ENCODE measurements around the gene LMBR1. TPM values are rescaled to one million over a fixed set of nuclear protein-coding genes. Genes with fewer than 3 reads are reported as not detected.

Gene LMBR1
- total and polyA plus RNA-seq, 2 of the 13 experiments (the other 11 are each of a cell fraction or from before 2014, with no cell fraction given) = 20.9 to 39.6 TPM

DNA sequence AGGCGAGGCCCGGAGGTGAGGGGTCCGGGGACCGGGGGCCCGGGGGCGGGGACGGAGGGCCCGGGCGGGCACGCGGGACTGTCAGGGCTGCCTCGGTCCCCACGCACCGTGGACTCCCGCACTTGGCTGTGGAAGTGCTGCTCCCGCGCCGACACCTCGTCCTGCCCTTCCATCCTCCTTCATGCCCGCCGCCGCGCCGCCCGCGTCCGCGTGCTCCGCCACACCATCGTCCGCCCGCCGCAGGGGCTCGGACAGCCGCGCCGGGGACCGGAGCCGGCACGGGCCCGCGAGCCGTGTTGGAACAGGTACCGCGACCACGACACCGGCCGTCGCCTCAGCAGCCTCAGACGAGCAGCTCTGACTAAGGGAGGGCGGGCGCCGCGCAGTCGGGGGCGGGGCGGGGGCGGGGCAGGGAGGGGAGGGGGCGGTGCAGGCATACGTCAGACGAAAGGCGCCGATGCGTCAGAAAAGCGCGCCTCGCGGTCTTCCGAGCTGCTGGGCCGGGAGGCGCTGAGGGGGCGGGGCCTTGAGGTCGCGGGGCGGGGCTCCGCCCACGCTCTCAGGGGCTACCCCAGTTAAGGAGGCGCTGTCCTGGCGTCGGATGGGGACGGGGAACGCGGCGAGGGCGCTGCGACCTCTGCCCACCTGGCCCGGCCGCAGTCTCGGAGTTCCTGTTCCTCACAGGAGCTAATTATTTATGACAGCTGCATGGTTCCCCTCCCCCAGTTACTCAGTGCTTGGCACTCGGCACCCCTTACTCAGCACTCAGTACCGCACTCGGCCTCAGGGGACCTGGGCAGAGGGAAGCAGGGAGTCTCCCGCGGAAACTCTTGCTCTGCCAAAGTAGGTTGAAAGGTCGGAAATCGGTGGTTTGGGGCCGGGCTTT is at the start of gene LMBR1 (continued):
- TF ChIP-seq CREM (IDR thresholded peaks at IDR 0.05) = peak; percentile 88
- peak; percentile 53; the same call in 1 of the 2 replicates for TF ChIP-seq CREM (CRISPR knock-in tag; IDR thresholded peaks at IDR 0.05)
- no peak for TF ChIP-seq PAX8 (CRISPR knock-in tag; IDR thresholded peaks at IDR 0.05; ENCODE audit: borderline replicate concordance)
- TF ChIP-seq ZBTB38 (CRISPR knock-in tag; IDR thresholded peaks at IDR 0.05) = peak; percentile 45; the same call in 1 of the 2 replicates
- peak; percentile 83; the same call in 1 of the 2 replicates for TF ChIP-seq ZNF430 (CRISPR knock-in tag; IDR thresholded peaks at IDR 0.05)
- TF ChIP-seq, protein P1, sequence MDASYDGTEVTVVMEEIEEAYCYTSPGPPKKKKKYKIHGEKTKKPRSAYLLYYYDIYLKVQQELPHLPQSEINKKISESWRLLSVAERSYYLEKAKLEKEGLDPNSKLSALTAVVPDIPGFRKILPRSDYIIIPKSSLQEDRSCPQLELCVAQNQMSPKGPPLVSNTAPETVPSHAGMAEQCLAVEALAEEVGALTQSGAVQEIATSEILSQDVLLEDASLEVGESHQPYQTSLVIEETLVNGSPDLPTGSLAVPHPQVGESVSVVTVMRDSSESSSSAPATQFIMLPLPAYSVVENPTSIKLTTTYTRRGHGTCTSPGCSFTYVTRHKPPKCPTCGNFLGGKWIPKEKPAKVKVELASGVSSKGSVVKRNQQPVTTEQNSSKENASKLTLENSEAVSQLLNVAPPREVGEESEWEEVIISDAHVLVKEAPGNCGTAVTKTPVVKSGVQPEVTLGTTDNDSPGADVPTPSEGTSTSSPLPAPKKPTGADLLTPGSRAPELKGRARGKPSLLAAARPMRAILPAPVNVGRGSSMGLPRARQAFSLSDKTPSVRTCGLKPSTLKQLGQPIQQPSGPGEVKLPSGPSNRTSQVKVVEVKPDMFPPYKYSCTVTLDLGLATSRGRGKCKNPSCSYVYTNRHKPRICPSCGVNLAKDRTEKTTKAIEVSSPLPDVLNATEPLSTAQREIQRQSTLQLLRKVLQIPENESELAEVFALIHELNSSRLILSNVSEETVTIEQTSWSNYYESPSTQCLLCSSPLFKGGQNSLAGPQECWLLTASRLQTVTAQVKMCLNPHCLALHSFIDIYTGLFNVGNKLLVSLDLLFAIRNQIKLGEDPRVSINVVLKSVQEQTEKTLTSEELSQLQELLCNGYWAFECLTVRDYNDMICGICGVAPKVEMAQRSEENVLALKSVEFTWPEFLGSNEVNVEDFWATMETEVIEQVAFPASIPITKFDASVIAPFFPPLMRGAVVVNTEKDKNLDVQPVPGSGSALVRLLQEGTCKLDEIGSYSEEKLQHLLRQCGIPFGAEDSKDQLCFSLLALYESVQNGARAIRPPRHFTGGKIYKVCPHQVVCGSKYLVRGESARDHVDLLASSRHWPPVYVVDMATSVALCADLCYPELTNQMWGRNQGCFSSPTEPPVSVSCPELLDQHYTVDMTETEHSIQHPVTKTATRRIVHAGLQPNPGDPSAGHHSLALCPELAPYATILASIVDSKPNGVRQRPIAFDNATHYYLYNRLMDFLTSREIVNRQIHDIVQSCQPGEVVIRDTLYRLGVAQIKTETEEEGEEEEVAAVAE (CRISPR knock-in tag; IDR thresholded peaks at IDR 0.05; ENCODE audit: borderline replicate concordance) = peak; percentile 54; the same call in 1 of the 2 replicates
- TF ChIP-seq ZNF550 (CRISPR knock-in tag; IDR thresholded peaks at IDR 0.05; ENCODE audit: borderline replicate concordance) = no peak
- TF ChIP-seq, protein P2, sequence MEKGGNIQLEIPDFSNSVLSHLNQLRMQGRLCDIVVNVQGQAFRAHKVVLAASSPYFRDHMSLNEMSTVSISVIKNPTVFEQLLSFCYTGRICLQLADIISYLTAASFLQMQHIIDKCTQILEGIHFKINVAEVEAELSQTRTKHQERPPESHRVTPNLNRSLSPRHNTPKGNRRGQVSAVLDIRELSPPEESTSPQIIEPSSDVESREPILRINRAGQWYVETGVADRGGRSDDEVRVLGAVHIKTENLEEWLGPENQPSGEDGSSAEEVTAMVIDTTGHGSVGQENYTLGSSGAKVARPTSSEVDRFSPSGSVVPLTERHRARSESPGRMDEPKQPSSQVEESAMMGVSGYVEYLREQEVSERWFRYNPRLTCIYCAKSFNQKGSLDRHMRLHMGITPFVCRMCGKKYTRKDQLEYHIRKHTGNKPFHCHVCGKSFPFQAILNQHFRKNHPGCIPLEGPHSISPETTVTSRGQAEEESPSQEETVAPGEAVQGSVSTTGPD (CRISPR knock-in tag; IDR thresholded peaks at IDR 0.05) = no peak
- TF ChIP-seq POLR2AphosphoS2 (IDR thresholded peaks at IDR 0.05; ENCODE audit: low read depth, low read length) = no peak
- no peak for TF ChIP-seq MBNL3 (CRISPR knock-in tag; conservative IDR thresholded peaks at IDR 0.05)
- no peak; the same call in 1 of the 2 replicates for TF ChIP-seq PPARG (CRISPR knock-in tag; conservative IDR thresholded peaks at IDR 0.05)
- TF ChIP-seq ZNF180 (CRISPR knock-in tag; IDR thresholded peaks at IDR 0.05; ENCODE audit: borderline replicate concordance, low read depth) = no peak
- no peak for TF ChIP-seq ADNP (CRISPR knock-in tag; IDR thresholded peaks at IDR 0.05)
- TF ChIP-seq HES4 (CRISPR knock-in tag; IDR thresholded peaks at IDR 0.05; ENCODE audit: borderline replicate concordance) = 0 out of 2 replicates have a peak, but pooled peaks have one; percentile 47
- TF ChIP-seq, protein P3, sequence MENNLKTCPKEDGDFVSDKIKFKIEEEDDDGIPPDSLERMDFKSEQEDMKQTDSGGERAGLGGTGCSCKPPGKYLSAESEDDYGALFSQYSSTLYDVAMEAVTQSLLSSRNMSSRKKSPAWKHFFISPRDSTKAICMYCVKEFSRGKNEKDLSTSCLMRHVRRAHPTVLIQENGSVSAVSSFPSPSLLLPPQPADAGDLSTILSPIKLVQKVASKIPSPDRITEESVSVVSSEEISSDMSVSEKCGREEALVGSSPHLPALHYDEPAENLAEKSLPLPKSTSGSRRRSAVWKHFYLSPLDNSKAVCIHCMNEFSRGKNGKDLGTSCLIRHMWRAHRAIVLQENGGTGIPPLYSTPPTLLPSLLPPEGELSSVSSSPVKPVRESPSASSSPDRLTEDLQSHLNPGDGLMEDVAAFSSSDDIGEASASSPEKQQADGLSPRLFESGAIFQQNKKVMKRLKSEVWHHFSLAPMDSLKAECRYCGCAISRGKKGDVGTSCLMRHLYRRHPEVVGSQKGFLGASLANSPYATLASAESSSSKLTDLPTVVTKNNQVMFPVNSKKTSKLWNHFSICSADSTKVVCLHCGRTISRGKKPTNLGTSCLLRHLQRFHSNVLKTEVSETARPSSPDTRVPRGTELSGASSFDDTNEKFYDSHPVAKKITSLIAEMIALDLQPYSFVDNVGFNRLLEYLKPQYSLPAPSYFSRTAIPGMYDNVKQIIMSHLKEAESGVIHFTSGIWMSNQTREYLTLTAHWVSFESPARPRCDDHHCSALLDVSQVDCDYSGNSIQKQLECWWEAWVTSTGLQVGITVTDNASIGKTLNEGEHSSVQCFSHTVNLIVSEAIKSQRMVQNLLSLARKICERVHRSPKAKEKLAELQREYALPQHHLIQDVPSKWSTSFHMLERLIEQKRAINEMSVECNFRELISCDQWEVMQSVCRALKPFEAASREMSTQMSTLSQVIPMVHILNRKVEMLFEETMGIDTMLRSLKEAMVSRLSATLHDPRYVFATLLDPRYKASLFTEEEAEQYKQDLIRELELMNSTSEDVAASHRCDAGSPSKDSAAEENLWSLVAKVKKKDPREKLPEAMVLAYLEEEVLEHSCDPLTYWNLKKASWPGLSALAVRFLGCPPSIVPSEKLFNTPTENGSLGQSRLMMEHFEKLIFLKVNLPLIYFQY (CRISPR knock-in tag; IDR thresholded peaks at IDR 0.05; ENCODE audit: borderline replicate concordance) = no peak
- TF ChIP-seq NFIB (CRISPR knock-in tag; IDR thresholded peaks at IDR 0.05; ENCODE audit: borderline replicate concordance) = no peak
- TF ChIP-seq ZNF484 (CRISPR knock-in tag; IDR thresholded peaks at IDR 0.05; ENCODE audit: borderline replicate concordance, low read depth) = no peak

Measured in HepG2 (cell line).